SK-N-MC (cell line): ENCODE data around the gene CA10.

ENCODE experiments used
- DNase-seq: peaks from one replicate; pipeline ENCODE4 v3.0.0-alpha.2; 2011; ENCODE audit warnings: low read depth, low spot score
- H3K27ac ChIP-seq: fragments of 200-600 bp; sonication (generic); 2 replicates; pipeline ENCODE4 v1.5.1; 2016; ENCODE audit warnings: mixed run types
- H3K36me3 ChIP-seq: fragments of 200-600 bp; sonication (generic); 2 replicates; pipeline ENCODE4 v1.6.1; 2017; ENCODE audit warnings: antibody characterized with exemption, low read length, mixed read lengths; ENCODE audit not compliant: insufficient read depth
- H3K4me3 ChIP-seq: fragments of 200-600 bp; sonication (generic); 2 replicates; pipeline ENCODE4 v1.5.1; 2016
- H3K9ac ChIP-seq: fragments of 200-600 bp; sonication (generic); 2 replicates; pipeline ENCODE4 v1.8.0; 2017; ENCODE audit warnings: mixed run types, mixed read lengths; ENCODE audit not compliant: insufficient read length
- H3K9me3 ChIP-seq: fragments of 200-600 bp; sonication (generic); 2 replicates; pipeline ENCODE4 v1.6.1; 2017; ENCODE audit warnings: low read depth, mild to moderate bottlenecking, antibody characterized with exemption, low read length, moderate library complexity, mixed read lengths
- EZH2 ChIP-seq: fragments of 200-600 bp; sonication (generic); IDR thresholded peaks from one replicate; pipeline ENCODE4 v1.6.1; 2017; ENCODE audit warnings: antibody characterized with exemption
- FOXP2 ChIP-seq: optimal IDR thresholded peaks from 2 replicates; pipeline ENCODE3; 2011; ENCODE audit warnings: mild to moderate bottlenecking, moderate library complexity; ENCODE audit not compliant: insufficient read depth; ENCODE audit errors: extremely low read length, control extremely low read depth
- POLR2AphosphoS5 ChIP-seq: IDR thresholded peaks from 2 replicates; pipeline ENCODE4 v1.6.1; 2012; ENCODE audit warnings: mild to moderate bottlenecking, low read depth, low read length, borderline replicate concordance

Gene CA10

GRCh38 chr17:51604299-51605020, 554.1 kb downstream of the CA10 start:
- Histone ChIP-seq H3K27ac (no peak overlapping the region), H3K9me3 (no peaks in the 10 kb centered on the region), H3K4me3 (no peak overlapping the region), H3K9ac (no peak overlapping the region), H3K36me3 (no peaks in the 10 kb centered on the region)
- no peak for DNase-seq
- TF ChIP-seq POLR2AphosphoS5 (no peak), FOXP2 (no peak), EZH2 (no peak)

DNA sequence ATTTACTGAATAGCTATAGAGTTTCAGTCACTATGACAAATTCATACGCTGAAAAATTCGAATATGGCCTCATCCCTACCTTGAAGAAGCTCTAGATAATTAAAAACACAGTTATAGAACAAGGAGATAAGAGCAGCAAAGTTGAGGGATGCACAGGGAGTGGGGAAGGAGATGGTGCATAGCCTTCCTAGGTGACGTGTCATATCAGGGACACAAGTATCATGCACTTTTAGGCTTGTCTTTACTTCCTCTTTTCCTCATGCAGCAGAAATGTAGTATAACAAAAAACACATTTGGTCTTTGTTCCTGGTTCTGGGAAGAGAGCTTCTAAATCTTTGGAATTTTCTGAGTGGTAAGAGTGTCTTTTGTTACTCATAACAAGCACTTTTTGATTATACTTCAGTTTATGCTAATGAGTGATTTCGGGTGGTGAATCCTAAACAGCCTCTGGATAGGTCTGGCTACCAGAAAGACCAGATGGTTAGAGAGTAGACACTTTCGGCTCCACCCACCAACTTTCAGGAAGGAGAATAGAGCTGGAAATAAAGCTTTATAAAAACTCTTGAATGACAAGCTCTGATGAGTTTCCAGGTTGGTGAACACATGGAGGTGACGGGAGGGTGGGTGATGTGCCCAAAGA, 556.8 kb downstream of the CA10 start:
- no peak for TF ChIP-seq POLR2AphosphoS5
- no peak for TF ChIP-seq EZH2
- TF ChIP-seq FOXP2 = no peak
- H3K9me3 ChIP-seq = no peaks in the 10 kb centered on the region
- no peak overlapping the region for H3K4me3 ChIP-seq
- no peak overlapping the region for H3K27ac ChIP-seq
- H3K36me3 ChIP-seq = no peaks in the 10 kb centered on the region
- DNase-seq = no peak
- no peak overlapping the region for H3K9ac ChIP-seq

DNA sequence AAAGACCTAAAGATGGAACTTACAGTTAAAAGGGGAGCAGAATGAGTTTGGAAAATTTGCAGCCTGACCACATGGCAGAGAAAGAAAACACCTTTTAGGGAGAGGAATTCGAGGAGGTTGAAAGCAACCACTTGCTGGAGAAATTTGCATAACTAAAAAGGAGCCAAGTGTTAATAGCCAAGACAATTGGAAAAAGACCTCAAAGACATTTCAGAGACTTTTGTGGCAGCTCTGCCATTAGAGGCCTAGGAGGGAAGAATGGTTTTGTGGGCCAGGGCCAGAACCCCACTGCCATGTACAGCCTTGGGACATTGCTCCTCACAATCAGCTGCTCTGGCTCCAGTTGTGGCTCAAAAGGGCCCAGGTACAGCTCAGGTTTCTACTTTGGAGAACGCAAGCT, 559.7 kb downstream of the CA10 start:
- DNase-seq = no peak
- no peak overlapping the region for H3K4me3 ChIP-seq
- no peak overlapping the region for H3K27ac ChIP-seq

DNA sequence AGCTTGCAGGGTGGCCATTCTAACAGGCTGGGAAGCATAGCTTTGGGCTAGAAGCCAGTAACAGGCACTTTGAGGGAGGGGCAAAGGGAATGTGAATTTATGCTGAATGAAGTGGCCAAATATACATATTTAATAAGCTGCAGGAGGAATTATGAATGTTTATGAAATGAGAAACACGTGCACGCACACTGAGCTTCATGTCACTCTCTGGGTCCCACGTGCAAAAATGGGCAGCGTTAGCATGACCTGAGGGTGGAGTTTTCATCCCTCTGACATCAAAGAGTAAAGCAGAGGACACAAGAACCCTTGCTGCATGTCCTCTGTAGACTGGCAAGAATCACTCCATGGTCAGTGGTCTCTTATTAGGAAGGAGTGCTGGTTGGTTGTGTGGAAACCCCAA, 561.2 kb downstream of the CA10 start:
- TF ChIP-seq POLR2AphosphoS5 (no peak), FOXP2 (no peak), EZH2 (no peak)
- no peaks in the 10 kb centered on the region for H3K9me3 ChIP-seq
- H3K4me3 ChIP-seq = no peak overlapping the region
- H3K36me3 ChIP-seq = no peaks in the 10 kb centered on the region
- no peak overlapping the region for H3K9ac ChIP-seq
- no peak overlapping the region for H3K27ac ChIP-seq
- DNase-seq = no peak

More for the DNA sequence above, 559.7 kb downstream of the CA10 start:
- Histone ChIP-seq H3K9me3 (no peaks in the 10 kb centered on the region), H3K9ac (no peak overlapping the region), H3K36me3 (no peaks in the 10 kb centered on the region)
- TF ChIP-seq POLR2AphosphoS5 (no peak), EZH2 (no peak), FOXP2 (no peak)

GRCh38 chr17:51595826-51596398, 562.6 kb downstream of the CA10 start:
- Histone ChIP-seq H3K9me3 (no peaks in the 10 kb centered on the region), H3K9ac (no peak overlapping the region), H3K4me3 (no peak overlapping the region), H3K36me3 (no peaks in the 10 kb centered on the region), H3K27ac (no peak overlapping the region)
- no peak for DNase-seq
- TF ChIP-seq EZH2 (no peak), FOXP2 (no peak), POLR2AphosphoS5 (no peak)

- Histone ChIP-seq H3K4me3 (no peak overlapping the region), H3K9me3 (no peaks in the 10 kb centered on the region), H3K9ac (no peak overlapping the region), H3K36me3 (no peaks in the 10 kb centered on the region), H3K27ac (no peak overlapping the region)
- TF ChIP-seq POLR2AphosphoS5 (no peak), FOXP2 (no peak), EZH2 (no peak)
- DNase-seq = no peak
Measured at GRCh38 chr17:51590071-51590656, 568.4 kb downstream of the CA10 start.

DNA sequence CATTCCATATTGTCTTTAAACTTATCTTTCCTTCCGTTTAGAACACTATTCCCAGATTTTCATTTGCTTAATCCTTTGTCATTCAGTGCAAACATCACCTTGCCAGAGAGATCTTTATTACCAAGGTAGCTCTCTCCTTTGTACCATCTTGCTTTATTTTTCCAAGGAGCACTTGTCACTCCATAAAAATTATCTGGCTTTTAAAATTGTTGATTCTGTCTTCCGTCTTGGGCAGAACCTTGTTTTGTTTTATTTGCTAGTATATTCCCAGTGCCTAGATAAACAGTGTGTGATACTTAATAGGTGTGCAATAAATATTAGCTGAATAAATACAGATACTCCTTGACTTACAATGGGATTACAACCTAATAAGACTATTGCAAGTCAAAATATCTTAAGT, 570.5 kb downstream of the CA10 start:
- no peak overlapping the region for H3K9ac ChIP-seq
- TF ChIP-seq EZH2 = no peak
- no peak for TF ChIP-seq FOXP2
- no peak for TF ChIP-seq POLR2AphosphoS5
- H3K27ac ChIP-seq = no peak overlapping the region
- H3K9me3 ChIP-seq = no peaks in the 10 kb centered on the region
- no peak overlapping the region for H3K4me3 ChIP-seq
- DNase-seq = no peak
- H3K36me3 ChIP-seq = no peaks in the 10 kb centered on the region

DNA sequence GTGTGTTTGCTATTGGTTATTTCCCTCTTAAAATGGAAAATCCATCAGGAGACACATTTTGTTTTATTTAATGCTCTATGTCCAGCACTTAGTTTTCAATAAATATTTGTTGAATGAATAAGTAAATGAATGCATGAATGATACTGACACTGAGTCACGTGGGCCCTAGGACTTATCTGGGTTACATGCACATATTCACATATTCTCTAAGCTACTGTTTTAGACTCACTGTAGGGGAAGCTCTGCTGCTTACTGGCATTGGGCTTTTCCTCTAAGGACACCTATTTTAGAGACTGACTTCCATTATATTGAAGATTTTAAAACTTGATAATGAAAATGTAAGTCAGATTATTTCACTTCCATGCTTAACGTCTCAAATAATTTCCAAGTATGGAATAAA, 571.0 kb downstream of the CA10 start:
- H3K9me3 ChIP-seq = no peaks in the 10 kb centered on the region
- H3K27ac ChIP-seq = no peak overlapping the region
- H3K9ac ChIP-seq = no peak overlapping the region
- no peaks in the 10 kb centered on the region for H3K36me3 ChIP-seq
- TF ChIP-seq EZH2 = no peak
- TF ChIP-seq POLR2AphosphoS5 = no peak
- TF ChIP-seq FOXP2 = no peak
- no peak overlapping the region for H3K4me3 ChIP-seq
- no peak for DNase-seq
